Liver (tissue), 9 donors: ENCODE data around the gene FUBP3. TPM values are rescaled to one million over a fixed set of nuclear protein-coding genes. Genes with fewer than 3 reads are reported as not detected.

Experiments
- DNase-seq: peaks from one replicate; pipeline ENCODE4 v3.0.0-alpha.2; 2017; ENCODE audit warnings: low spot score
- H3K27ac ChIP-seq, 2 donors: one replicate each; pipeline ENCODE4 v1.7.0; 2013; ENCODE audit warnings: inconsistent platforms in 2 of 2, low read length in 2 of 2, control low read depth in 1 of 2, low read depth in 1 of 2, mild to moderate bottlenecking in 1 of 2
- H3K27me3 ChIP-seq, 4 donors: one replicate each; pipeline versions ENCODE4 v1.6.1 to v1.7.0; 2013; ENCODE audit warnings: low read length in 3 of 4, inconsistent platforms in 1 of 4, mild to moderate bottlenecking in 1 of 4, moderate library complexity in 1 of 4; ENCODE audit not compliant: control insufficient read depth in 4 of 4, insufficient read depth in 4 of 4
- H3K36me3 ChIP-seq, 4 donors: one replicate each; pipeline versions ENCODE4 v1.6.1 to v1.7.0; 2013; ENCODE audit warnings: low read length in 3 of 4, mild to moderate bottlenecking in 3 of 4, low read depth in 1 of 4, moderate library complexity in 1 of 4; ENCODE audit not compliant: control insufficient read depth in 4 of 4, insufficient read depth in 3 of 4
- H3K4me1 ChIP-seq, 4 donors: one replicate each; pipeline versions ENCODE4 v1.6.1 to v1.7.0; 2013; ENCODE audit warnings: low read length in 3 of 4, mild to moderate bottlenecking in 3 of 4, moderate library complexity in 1 of 4; ENCODE audit not compliant: control insufficient read depth in 4 of 4, insufficient read depth in 4 of 4
- H3K4me3 ChIP-seq, 3 donors: one replicate each; pipeline versions ENCODE4 v1.6.1 to v1.7.0; 2013; ENCODE audit warnings: low read length in 3 of 3, control low read depth in 1 of 3, low read depth in 1 of 3, mild to moderate bottlenecking in 1 of 3
- H3K9ac ChIP-seq, 2 donors: one replicate each; pipeline ENCODE4 v1.7.0; 2013; ENCODE audit warnings: low read length in 2 of 2, mild to moderate bottlenecking in 2 of 2, moderate library complexity in 2 of 2, control low read depth in 1 of 2, low read depth in 1 of 2
- H3K9me3 ChIP-seq, 4 donors: one replicate each; pipeline versions ENCODE4 v1.6.1 to v1.7.0; 2013; ENCODE audit warnings: low read length in 3 of 4; ENCODE audit not compliant: control insufficient read depth in 4 of 4
- ATF3 ChIP-seq: IDR thresholded peaks from 2 replicates; pipeline ENCODE4 v1.6.1; 2016; ENCODE audit warnings: antibody characterized with exemption
- CTCF ChIP-seq: fragments of 150-350 bp; IDR thresholded peaks from 2 replicates; pipeline ENCODE4 v1.5.1; 2017; ENCODE audit warnings: improper control_type of control experiment, low read depth, low read length; ENCODE audit not compliant: missing input control
- EGR1 ChIP-seq, 2 donors: IDR thresholded peaks; 2 replicates each; pipeline ENCODE4 v1.6.1; 2016 to 2018; ENCODE audit warnings: antibody characterized with exemption in 2 of 2, low read depth in 2 of 2
- FOXA1 ChIP-seq: IDR thresholded peaks from 2 replicates; pipeline ENCODE4 v1.6.1; 2016; ENCODE audit warnings: antibody characterized with exemption
- FOXA2 ChIP-seq: IDR thresholded peaks from 2 replicates; pipeline ENCODE4 v1.6.1; 2016; ENCODE audit warnings: antibody characterized with exemption
- GABPA ChIP-seq, 2 donors: IDR thresholded peaks in 1 of 2; conservative IDR thresholded peaks in 1 of 2; 2 replicates each; pipeline ENCODE4 v1.6.1; 2016; ENCODE audit warnings: antibody characterized with exemption in 2 of 2, mild to moderate bottlenecking in 1 of 2, moderate library complexity in 1 of 2
- HNF4A ChIP-seq, 2 donors: conservative IDR thresholded peaks; 2 replicates each; pipeline ENCODE4 v1.6.1; 2016; ENCODE audit warnings: antibody characterized with exemption in 2 of 2, mild to moderate bottlenecking in 2 of 2
- HNF4G ChIP-seq: IDR thresholded peaks from 2 replicates; pipeline ENCODE4 v1.6.1; 2016; ENCODE audit warnings: antibody characterized with exemption
- JUND ChIP-seq, 2 donors: IDR thresholded peaks; 2 replicates each; pipeline ENCODE4 v1.6.1; 2016; ENCODE audit warnings: antibody characterized with exemption in 2 of 2
- MAX ChIP-seq: IDR thresholded peaks from 2 replicates; pipeline ENCODE4 v1.6.1; 2016; ENCODE audit warnings: antibody characterized with exemption
- NR2F2 ChIP-seq: IDR thresholded peaks from 2 replicates; pipeline ENCODE4 v1.6.1; 2016; ENCODE audit warnings: antibody characterized with exemption
- RAD21 ChIP-seq, 2 donors: IDR thresholded peaks; 2 replicates each; pipeline ENCODE4 v1.6.1; 2016; ENCODE audit warnings: antibody characterized with exemption in 2 of 2, mild to moderate bottlenecking in 2 of 2
- REST ChIP-seq: IDR thresholded peaks from 2 replicates; pipeline ENCODE4 v1.6.1; 2016; ENCODE audit warnings: antibody characterized with exemption, mild to moderate bottlenecking
- RXRA ChIP-seq, 2 donors: IDR thresholded peaks; 2 replicates each; pipeline ENCODE4 v1.6.1; 2017 to 2018; ENCODE audit warnings: antibody characterized with exemption in 2 of 2, mild to moderate bottlenecking in 1 of 2
- SP1 ChIP-seq: IDR thresholded peaks from 2 replicates; pipeline ENCODE4 v1.6.1; 2018; ENCODE audit warnings: antibody characterized with exemption, mild to moderate bottlenecking
- TAF1 ChIP-seq: conservative IDR thresholded peaks from 2 replicates; pipeline ENCODE4 v1.6.1; 2016; ENCODE audit warnings: antibody characterized with exemption, mild to moderate bottlenecking
- YY1 ChIP-seq: IDR thresholded peaks from 2 replicates; pipeline ENCODE4 v1.6.1; 2016; ENCODE audit warnings: antibody characterized with exemption, mild to moderate bottlenecking
- ZBTB33 ChIP-seq: IDR thresholded peaks from 2 replicates; pipeline ENCODE4 v1.6.1; 2016; ENCODE audit warnings: antibody characterized with exemption
- WGBS: extraction: QIAGEN DNeasy Blood & Tissue Kit; methylation state at CpG from one replicate; pipeline ENCODE4 v1.1.7; 2013; 5-methylcytosine and 5-hydroxymethylcytosine counted together
- polyA plus RNA-seq, 2 donors: library from polyadenylated mRNA; stranded (reverse) in 1 of 2; unstranded in 1 of 2; fragments of 200-250 nt in 1 of 2; fragments of >200 nt in 1 of 2; fragmentation: Nextera tagmentation in 1 of 2; extraction: Ambion mirVana in 1 of 2; gene quantifications; one replicate each; pipeline versions ENCODE4 v1.2.1 to v1.2.3, GENCODE V29; 2013 to 2015
- total RNA-seq, 2 donors: library from RNA; depleted of rRNA; stranded (reverse); fragments of >200 nt; gene quantifications; one replicate each; pipeline ENCODE4 v1.2.3, GENCODE V29; 2014
- donor health status: healthy.
- donor health status: healthy.
- donor health status: healthy.
- donor health status: healthy.
- donor health status: healthy.

FUBP3 gene
- total and polyA plus RNA-seq, 4 donors = 16.1 to 39.0 (median 24.8) TPM

- no peak for DNase-seq
- H3K9ac ChIP-seq = no peak overlapping the region
- no peaks in the 10 kb centered on the region for H3K4me1 ChIP-seq
- peaks cover 19 to 89% (median 53%) of the 10 kb centered on the region in 4 donors for H3K36me3 ChIP-seq
- no peaks in the 10 kb centered on the region for H3K9me3 ChIP-seq
- H3K27ac ChIP-seq = no peak overlapping the region
- no peak for TF ChIP-seq EGR1 (IDR thresholded peaks at IDR 0.05; ENCODE audit: low read depth in 2 of 2)
- no peak for TF ChIP-seq NR2F2
- no peak for TF ChIP-seq FOXA2
- no peak for TF ChIP-seq FOXA1
- TF ChIP-seq MAX = no peak
- 95% methylated on average over 13 of the region's 13 CpGs for WGBS
- H3K27me3 ChIP-seq = no peaks in the 10 kb centered on the region
- no peak overlapping the region for H3K4me3 ChIP-seq
These were observed 52.8 kb downstream of the FUBP3 start for GRCh38 chr9:130632081-130632710.

GRCh38 chr9:130632841-130633240 lies 53.5 kb downstream of the FUBP3 start:
- H3K27me3 ChIP-seq = no peaks in the 10 kb centered on the region
- H3K27ac ChIP-seq = no peak overlapping the region
- H3K4me3 ChIP-seq = no peak overlapping the region
- no peak for DNase-seq
- H3K9ac ChIP-seq = no peak overlapping the region
- peaks cover 15 to 84% (median 50%) of the 10 kb centered on the region in 4 donors for H3K36me3 ChIP-seq
- TF ChIP-seq JUND (IDR thresholded peaks at IDR 0.05) = no peak
- no peak for TF ChIP-seq RAD21 (IDR thresholded peaks at IDR 0.05)
- TF ChIP-seq FOXA2 = no peak
- no peak for TF ChIP-seq RXRA (IDR thresholded peaks at IDR 0.05)
- TF ChIP-seq REST = no peak
- TF ChIP-seq YY1 = no peak
- no peak for TF ChIP-seq ZBTB33
- TF ChIP-seq NR2F2 = no peak
- no peak for TF ChIP-seq MAX
- TF ChIP-seq ATF3 = no peak
- no peak for TF ChIP-seq EGR1 (IDR thresholded peaks at IDR 0.05; ENCODE audit: low read depth in 2 of 2)
- no peak for TF ChIP-seq HNF4A (conservative IDR thresholded peaks at IDR 0.05)
- TF ChIP-seq SP1 = no peak
- no peak for TF ChIP-seq HNF4G
- no peak for TF ChIP-seq GABPA (IDR thresholded peaks at IDR 0.05 in 1 of 2, conservative IDR thresholded peaks at IDR 0.05 in 1 of 2)
- no peak for TF ChIP-seq TAF1
- TF ChIP-seq FOXA1 = no peak
- no peak for TF ChIP-seq CTCF
- 96% methylated on average over 7 of the region's 7 CpGs for WGBS
- H3K9me3 ChIP-seq = no peaks in the 10 kb centered on the region
- H3K4me1 ChIP-seq = no peaks in the 10 kb centered on the region
